H1 (cell line): ENCODE results near the gene POU3F1. TPM values are rescaled to one million over a fixed set of nuclear protein-coding genes. Genes with fewer than 3 reads are reported as not detected.

Experiments
- CTCF ChIA-PET: fragments of 300-600 bp; sonication (Branson Sonifier 250); formaldehyde crosslinking; loops from one replicate; lab custom pipeline; 2021; ENCODE audit not compliant: partially characterized antibody; lab: Charles Lee
- POLR2A ChIA-PET: fragments of 300-600 bp; sonication (Branson Sonifier 250); formaldehyde crosslinking; loops from one replicate; lab custom pipeline; 2021; ENCODE audit warnings: inconsistent platforms; ENCODE audit not compliant: partially characterized antibody; lab: Charles Lee
- DNase-seq, 2 experiments: peaks; one replicate each; pipeline versions ENCODE4 v3.0.0 to v3.0.0-alpha.2; 2010 to 2022; ENCODE audit warnings: low spot score in 2 of 2, low read depth in 1 of 2, mixed read lengths in 1 of 2
- FAIRE-seq: peaks from 2 replicates; lab custom pipeline; 2011; peaks lifted over from hg19 to GRCh38; lab: Jason Lieb, UNC
- H2AFZ ChIP-seq: 2 replicates; pipeline ENCODE4 v1.8.1; 2012; ENCODE audit warnings: low read length, inconsistent platforms
- H2AK5ac ChIP-seq: 2 replicates; pipeline ENCODE4 v1.6.1; 2013; ENCODE audit warnings: low read depth, low read length
- H2BK120ac ChIP-seq: replicated peaks from 2 replicates; pipeline ENCODE3; 2013; ENCODE audit warnings: low read depth, low read length, inconsistent platforms
- H2BK12ac ChIP-seq: 2 replicates; pipeline ENCODE4 v1.6.1; 2013; ENCODE audit warnings: low read depth, low read length
- H2BK15ac ChIP-seq: 2 replicates; pipeline ENCODE4 v1.6.1; 2013; ENCODE audit warnings: low read length
- H2BK20ac ChIP-seq: 2 replicates; pipeline ENCODE4 v1.6.1; 2013; ENCODE audit warnings: low read length
- H2BK5ac ChIP-seq: 2 replicates; pipeline ENCODE4 v1.6.1; 2013; ENCODE audit warnings: low read depth, low read length
- H3K14ac ChIP-seq: 2 replicates; pipeline ENCODE4 v1.6.1; 2013; ENCODE audit warnings: inconsistent platforms; ENCODE audit not compliant: insufficient read length
- H3K18ac ChIP-seq: 2 replicates; pipeline ENCODE4 v1.6.1; 2013; ENCODE audit warnings: low read length; ENCODE audit errors: extremely low read depth
- H3K23ac ChIP-seq: 2 replicates; pipeline ENCODE4 v1.6.1; 2013; ENCODE audit warnings: inconsistent platforms; ENCODE audit not compliant: insufficient read length
- H3K23me2 ChIP-seq: 2 replicates; pipeline ENCODE4 v1.6.1; 2013; ENCODE audit warnings: low read depth, low read length
- H3K27ac ChIP-seq: 2 replicates; pipeline ENCODE4 v1.6.1; 2011; ENCODE audit warnings: low read depth, low read length, inconsistent platforms
- H3K27me3 ChIP-seq, 4 experiments: replicated peaks in 1 of 4; 1 replicate in 1 of 4; 2 replicates in 3 of 4; pipeline versions ENCODE4 v1.6.1 to v1.8.1; 2011 to 2013; ENCODE audit warnings: low read length in 3 of 4, mild to moderate bottlenecking in 3 of 4, inconsistent platforms in 2 of 4, mixed read lengths in 2 of 4, moderate library complexity in 1 of 4; ENCODE audit not compliant: control insufficient read depth in 3 of 4, insufficient read depth in 3 of 4; ENCODE audit errors: extremely low read depth in 1 of 4
- H3K36me3 ChIP-seq, 4 experiments: 2 replicates each; pipeline versions ENCODE4 v1.6.1 to v1.8.1; 2011 to 2013; ENCODE audit warnings: mild to moderate bottlenecking in 4 of 4, low read length in 3 of 4, moderate library complexity in 2 of 4, control low read depth in 1 of 4, inconsistent platforms in 1 of 4; ENCODE audit not compliant: insufficient read depth in 4 of 4, control insufficient read depth in 2 of 4
- H3K4ac ChIP-seq: replicated peaks from 2 replicates; pipeline ENCODE3; 2013; ENCODE audit warnings: low read length, low read depth, mixed read lengths, inconsistent platforms; ENCODE audit not compliant: insufficient read length
- H3K4me1 ChIP-seq, 4 experiments: replicated peaks in 1 of 4; 1 replicate in 1 of 4; 2 replicates in 3 of 4; pipeline versions ENCODE4 v1.6.1 to v1.8.1; 2011 to 2013; ENCODE audit warnings: low read length in 3 of 4, inconsistent platforms in 2 of 4, mixed read lengths in 1 of 4; ENCODE audit not compliant: insufficient read depth in 4 of 4, control insufficient read depth in 3 of 4
- H3K4me2 ChIP-seq, 2 experiments: 2 replicates each; pipeline versions ENCODE4 v1.6.1 to v1.8.1; 2011 to 2013; ENCODE audit warnings: low read depth in 2 of 2, low read length in 2 of 2, control low read depth in 1 of 2, inconsistent platforms in 1 of 2, mild to moderate bottlenecking in 1 of 2; ENCODE audit not compliant: insufficient read depth in 1 of 2
- H3K4me3 ChIP-seq, 4 experiments: fragments of 200-600, 300-600 bp in 1 of 4; sonication (generic), shearing (Covaris generic), sonication (Bioruptor Twin) in 1 of 4; 2 replicates each; pipeline versions ENCODE4 v1.5.1 to v1.8.1; 2011 to 2016; ENCODE audit warnings: low read length in 4 of 4, low read depth in 3 of 4, control low read depth in 2 of 4, inconsistent platforms in 2 of 4, mild to moderate bottlenecking in 2 of 4, mixed read lengths in 1 of 4, moderate library complexity in 1 of 4; ENCODE audit not compliant: insufficient read depth in 2 of 4; ENCODE audit errors: extremely low read depth in 1 of 4
- H3K56ac ChIP-seq: replicated peaks from 2 replicates; pipeline ENCODE3; 2013; ENCODE audit warnings: low read depth, mild to moderate bottlenecking, mixed read lengths, low read length, inconsistent platforms; ENCODE audit not compliant: insufficient read length
- H3K79me1 ChIP-seq: 2 replicates; pipeline ENCODE4 v1.6.1; 2013; ENCODE audit warnings: low read depth, low read length, control low read depth
- H3K79me2 ChIP-seq, 2 experiments: 2 replicates each; pipeline versions ENCODE4 v1.6.1 to v1.8.1; 2012 to 2013; ENCODE audit warnings: low read length in 2 of 2, mild to moderate bottlenecking in 2 of 2, inconsistent platforms in 1 of 2; ENCODE audit not compliant: insufficient read depth in 2 of 2, control insufficient read depth in 1 of 2
- H3K9ac ChIP-seq, 4 experiments: replicated peaks in 1 of 4; 1 replicate in 1 of 4; 2 replicates in 3 of 4; pipeline versions ENCODE4 v1.6.1 to v1.8.1; 2011 to 2013; ENCODE audit warnings: low read depth in 3 of 4, low read length in 3 of 4, control low read depth in 2 of 4, mild to moderate bottlenecking in 2 of 4, moderate library complexity in 2 of 4, inconsistent platforms in 1 of 4; ENCODE audit errors: extremely low read depth in 1 of 4
- H3K9me3 ChIP-seq, 2 experiments: 2 replicates each; pipeline versions ENCODE4 v1.6.1 to v1.8.1; 2012 to 2013; ENCODE audit warnings: mild to moderate bottlenecking in 2 of 2, moderate library complexity in 2 of 2, control low read depth in 1 of 2, inconsistent platforms in 1 of 2, low read depth in 1 of 2, low read length in 1 of 2, mixed read lengths in 1 of 2; ENCODE audit not compliant: insufficient read depth in 2 of 2
- H4K20me1 ChIP-seq, 2 experiments: replicated peaks in 1 of 2; 2 replicates each; pipeline versions ENCODE3 to v1.8.1; 2011 to 2013; ENCODE audit warnings: inconsistent platforms in 2 of 2, low read length in 2 of 2, mild to moderate bottlenecking in 1 of 2; ENCODE audit not compliant: insufficient read depth in 2 of 2, control insufficient read depth in 1 of 2
- H4K5ac ChIP-seq: 2 replicates; pipeline ENCODE4 v1.6.1; 2013; ENCODE audit warnings: low read length, low read depth, mixed read lengths, inconsistent platforms; ENCODE audit not compliant: insufficient read length
- H4K8ac ChIP-seq: 2 replicates; pipeline ENCODE4 v1.8.0; 2013; ENCODE audit warnings: mild to moderate bottlenecking, moderate library complexity, low read length, inconsistent platforms; ENCODE audit not compliant: insufficient read depth; ENCODE audit errors: extremely low read depth
- H4K91ac ChIP-seq: replicated peaks from 2 replicates; pipeline ENCODE3; 2013; ENCODE audit warnings: low read length, mixed read lengths, inconsistent platforms; ENCODE audit not compliant: insufficient read length
- CEBPB ChIP-seq: IDR thresholded peaks from 2 replicates; pipeline ENCODE4 v1.6.1; 2012; ENCODE audit warnings: low read depth, low read length
- POLR2A ChIP-seq, 2 experiments: IDR thresholded peaks; 1 replicate in 1 of 2; 2 replicates in 1 of 2; pipeline ENCODE4 v1.6.1; 2011; ENCODE audit warnings: low read depth in 2 of 2, low read length in 2 of 2, mild to moderate bottlenecking in 2 of 2; ENCODE audit errors: control extremely low read depth in 1 of 2
- TAF1 ChIP-seq: IDR thresholded peaks from 2 replicates; pipeline ENCODE4 v1.6.1; 2011; ENCODE audit warnings: mild to moderate bottlenecking, low read depth, low read length
- TBP ChIP-seq: IDR thresholded peaks from 2 replicates; pipeline ENCODE4 v1.6.1; 2011; ENCODE audit warnings: low read depth, low read length, improper control_type of control experiment
- TCF12 ChIP-seq: IDR thresholded peaks from 2 replicates; pipeline ENCODE4 v1.6.1; 2011; ENCODE audit warnings: low read depth, mild to moderate bottlenecking, low read length
- YY1 ChIP-seq: IDR thresholded peaks from 2 replicates; pipeline ENCODE4 v1.6.1; 2011; ENCODE audit warnings: low read depth, mild to moderate bottlenecking, low read length
- WGBS, 2 experiments: shearing (Covaris generic) in 1 of 2; methylation state at CpG; one replicate each; pipeline versions ENCODE4 v1.1.6 to v1.1.7; 2013 to 2015; ENCODE audit warnings: low lambda C conversion rate in 2 of 2, mixed read lengths in 2 of 2, inconsistent platforms in 1 of 2, low coverage in 1 of 2, missing lambda C conversion rate in 1 of 2; ENCODE audit not compliant: insufficient replicate concordance in 2 of 2, insufficient coverage in 1 of 2, insufficient read length in 1 of 2; ENCODE audit errors: extremely low coverage in 1 of 2, missing lambda C conversion rate in 1 of 2; 5-methylcytosine and 5-hydroxymethylcytosine counted together
- long read RNA-seq, 2 experiments: library from RNA in 1 of 2; library from capped mRNA in 1 of 2; stranded (forward); transcript quantifications; one replicate each; pipeline ENCODE4 v2.0.0, GENCODE V29; 2021; ENCODE audit warnings: inconsistent platforms in 1 of 2
- polyA minus RNA-seq, 3 experiments: library from RNA; depleted of rRNA, polyadenylated mRNA; stranded (reverse); fragments of >200 nt; gene quantifications; 1 replicate in 2 of 3; 2 replicates in 1 of 3; pipeline ENCODE4 v1.2.3, GENCODE V29; 2011
- polyA plus RNA-seq, 7 experiments: library from polyadenylated mRNA; depleted of rRNA in 3 of 7; stranded (reverse) in 5 of 7; unstranded in 2 of 7; fragments of >200 nt in 5 of 7; fragments of 200-250 nt in 2 of 7; gene quantifications; 1 replicate in 5 of 7; 2 replicates in 1 of 7; 4 replicates in 1 of 7; pipeline versions ENCODE4 v1.2.1 to v1.2.3, GENCODE V29; 2011 to 2013; ENCODE audit warnings: missing spikeins in 2 of 7, mixed read lengths in 2 of 7
- total RNA-seq: library from RNA; stranded (reverse); fragmentation: NEBNext Ultra II Directional; extraction: Animal tissue kit (Norgen Biotek cat#: 25700); gene quantifications from 2 replicates; pipeline ENCODE4 v1.2.1, GENCODE V29; 2021

Gene POU3F1
- 10.8 and 11.6 TPM in 2 replicates for total RNA-seq
- polyA plus RNA-seq (2011; rRNA removed) = 4.2 and 7.1 TPM in 2 replicates
- 3.5 TPM for polyA plus RNA-seq (2011; cell fraction: cytosol; rRNA removed)
- 4.9 TPM for polyA plus RNA-seq (2011; cell fraction: nucleus; rRNA removed)
- 4.0 to 6.8 TPM (median 6.4 TPM) in 4 replicates for polyA plus RNA-seq (2012, experiment 1 of 2)
- polyA plus RNA-seq (2012, experiment 2 of 2) = 4.1 TPM
- polyA plus RNA-seq (2013, experiment 1 of 2) = 15.0 TPM
- polyA plus RNA-seq (2013, experiment 2 of 2) = 15.5 TPM
- polyA minus RNA-seq (2011; rRNA and poly(A)+ RNA removed) = 0.95 and 1.5 TPM in 2 replicates
- polyA minus RNA-seq (2011; cell fraction: cytosol; rRNA and poly(A)+ RNA removed) = 6.5 TPM
- polyA minus RNA-seq (2011; cell fraction: nucleus; rRNA and poly(A)+ RNA removed) = 7.7 TPM
- long read RNA-seq, experiment 1, transcript POU3F1-201 (1 exons, 2,184 nt) = major isoform, 13 of 13 reads
- long read RNA-seq, experiment 1, partial matches to known transcripts = 0 of 13 reads
- long read RNA-seq, experiment 1, other reads (novel, unspliced or antisense) = 0 of 13 reads
- long read RNA-seq, experiment 2 = 0 reads

GRCh38 chr1:38046333-38046883 is at the start of gene POU3F1:
POU3F1 (minus strand) TSS chr1:38046793; CDS start chr1:38046743, 50 bp downstream.
- WGBS, 2 experiments = 2% methylated on average over 24 of the region's 92 CpGs; no CpG with 5 or more reads in 1 of the 2 experiments
- POLR2A ChIA-PET = interaction anchor here (0.9 to 2.9 kb wide), 13 partner anchors 8 to 462 kb away, joined by 3 to 12 read pairs (median 4); no protein-coding TSS in a partner anchor
- Histone ChIP-seq H2BK5ac (peak within 1 kb of the TSS; percentile 1; the same call in 1 of the 2 replicates), H3K4me1 (peaks cover 3 to 18% (median 10%) of the 10 kb centered on the region in 4 experiments), H2AK5ac (no peak within 1 kb of the TSS), H3K9ac (peak within 1 kb of the TSS in 1 of 4 experiments; percentile 8; a peak in 4 of 7 replicates), H3K4me3 (peak within 1 kb of the TSS; percentile 75 to 88 (median 81)), H2BK12ac (peak within 1 kb of the TSS; percentile 75; the same call in 1 of the 2 replicates), H3K4me2 (peak within 1 kb of the TSS; percentile 90 to 94), H3K9me3 (no peaks in the 10 kb centered on the region), H4K8ac (peak within 1 kb of the TSS; percentile 59), H3K27ac (no peak within 1 kb of the TSS), H3K79me1 (peaks cover 2% of the 10 kb centered on the region), H2BK120ac (no peak within 1 kb of the TSS), H4K20me1 (peaks cover 11 to 20% of the 10 kb centered on the region in 2 experiments), H2BK20ac (peak within 1 kb of the TSS; percentile 86; the same call in 1 of the 2 replicates), H3K18ac (peak within 1 kb of the TSS; percentile 65; the same call in 1 of the 2 replicates), H3K36me3 (peaks cover 0 to 10% (median 0%) of the 10 kb centered on the region in 4 experiments; a peak in 1 of 8 replicates), H4K91ac (peak within 1 kb of the TSS; percentile 34), H3K56ac (no peak within 1 kb of the TSS), H3K79me2 (peaks cover 0 to 15% of the 10 kb centered on the region in 2 experiments; a peak in 3 of 4 replicates), H2BK15ac (peak within 1 kb of the TSS; percentile 88; the same call in 1 of the 2 replicates), H3K27me3 (peaks cover 10 to 48% (median 40%) of the 10 kb centered on the region in 4 experiments; a peak in 6 of 7 replicates), H2AFZ (no peak within 1 kb of the TSS), H3K23me2 (peaks cover 24% of the 10 kb centered on the region; the same call in 1 of the 2 replicates), H4K5ac (no peak within 1 kb of the TSS), H3K4ac (peak within 1 kb of the TSS; percentile 44), H3K23ac (no peak within 1 kb of the TSS), H3K14ac (no peak within 1 kb of the TSS)
- TF ChIP-seq TCF12 (no peak), TBP (peak; percentile 26; the same call in 1 of the 2 replicates), POLR2A (IDR thresholded peaks at IDR 0.05; ENCODE audit: control extremely low read depth in 1 of 2, low read depth in 2 of 2, low read length in 2 of 2) (peak in 1 of 2 experiments; percentile 34; a peak in 1 of 3 replicates), YY1 (no peak), TAF1 (0 out of 2 replicates have a peak, but pooled peaks have one; percentile 28), CEBPB (no peak)
- CTCF ChIA-PET = interaction anchor here (1.1 to 18.0 kb wide), 2 partner anchors 25 to 44 kb away, joined by 3 to 212 read pairs; no protein-coding TSS in a partner anchor
- FAIRE-seq = no peak
- no peak for DNase-seq
